CD4-positive, alpha-beta T cell treated with Interleukin-12 subunit alpha and Interleukin-12 subunit beta, for 1 hour (primary cell): ENCODE data around the gene ARL2.
"Not testable (repeated sequence)": the region's sequence is repeated elsewhere in the genome, so short reads cannot be mapped to it uniquely, and the experiment has no call there.

ENCODE experiments used
- DNase-seq: peaks from one replicate; pipeline ENCODE4 v3.0.0-alpha.2; 2020

ARL2 gene

DNA sequence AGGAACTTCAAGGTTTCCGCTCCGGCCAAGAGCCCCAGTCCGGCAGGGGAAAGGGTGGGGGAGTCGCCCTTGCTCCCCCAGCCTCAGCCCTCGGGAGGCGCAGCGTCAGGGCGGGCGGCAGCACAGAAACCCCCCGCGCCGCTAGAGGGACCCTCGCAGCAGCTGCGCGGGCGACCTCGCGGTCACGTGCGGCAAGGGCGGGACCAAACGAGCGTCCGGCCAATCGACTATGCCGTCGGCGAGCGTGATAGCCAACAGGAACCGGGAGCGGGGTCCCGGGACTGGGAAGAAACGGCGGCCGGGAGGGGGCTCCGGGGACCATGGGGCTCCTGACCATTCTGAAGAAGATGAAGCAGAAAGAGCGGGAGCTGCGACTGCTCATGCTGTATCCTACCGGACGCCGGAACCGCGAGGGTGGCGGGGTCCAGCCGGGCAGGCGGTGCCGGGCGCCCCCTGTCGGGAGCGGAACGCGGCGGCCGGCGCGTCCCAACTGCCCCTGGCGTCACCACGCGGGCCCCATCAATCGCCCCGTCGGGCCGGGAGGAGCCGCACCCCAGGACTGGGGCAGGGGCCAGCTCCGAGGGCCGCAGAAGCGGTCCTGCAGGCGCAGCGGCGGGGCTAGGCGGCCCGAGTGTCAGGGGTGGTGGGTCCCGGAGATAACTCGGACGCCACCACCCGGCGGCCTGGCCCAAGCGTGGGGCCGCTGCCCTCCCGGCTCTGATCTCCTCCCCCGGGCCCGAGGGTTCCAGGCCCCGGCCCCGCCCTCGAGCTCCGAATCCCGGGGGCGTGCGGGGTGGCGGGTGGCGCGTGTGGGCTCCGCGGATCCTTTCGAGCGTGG, at the start of gene ARL2:
ARL2 (plus strand) TSS at position 273 of the 838 bp plus-strand sequence; CDS start at position 321, 48 bp downstream.
- DNase-seq: peak; percentile 90

DNA sequence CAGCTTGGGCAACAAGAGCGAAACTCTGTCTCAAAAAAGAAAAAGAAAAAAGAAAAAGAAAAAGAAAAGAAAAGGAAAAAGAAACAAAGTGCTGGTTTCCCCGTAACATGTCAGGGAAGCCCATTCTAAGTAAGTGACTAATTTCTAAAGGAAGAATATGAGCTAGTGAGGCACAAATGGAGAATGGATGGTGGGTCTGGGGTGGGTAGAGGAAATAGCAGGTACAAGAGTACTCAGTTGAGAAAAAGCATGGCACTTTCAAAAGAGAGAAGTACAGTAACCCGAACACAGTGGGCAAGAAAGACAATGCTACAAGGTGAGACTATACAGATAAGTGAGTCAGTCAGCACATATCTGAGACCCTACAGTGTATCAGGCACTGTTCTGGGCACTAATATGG, 46.6 kb upstream of the ARL2 start:
- no peak for DNase-seq

DNA sequence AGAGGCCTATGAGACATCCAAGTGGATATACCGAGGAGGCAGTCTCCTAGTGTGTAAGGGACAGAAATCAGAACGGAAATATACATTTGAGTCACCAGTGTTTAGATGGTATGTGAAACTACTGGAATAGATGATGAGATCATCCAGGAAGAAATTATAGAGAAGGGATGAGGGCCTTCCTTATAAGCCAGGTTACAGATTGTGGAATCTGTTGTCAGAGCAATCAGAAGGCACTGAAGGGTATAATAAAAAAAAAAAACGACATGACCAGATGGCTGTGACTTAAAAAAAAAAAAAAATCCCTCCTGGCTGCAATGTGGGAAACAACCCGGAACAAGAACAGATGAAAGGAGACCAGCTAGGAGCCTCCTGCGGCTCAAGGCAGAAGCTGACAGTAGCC, 44.8 kb upstream of the ARL2 start:
- DNase-seq: no peak

DNA sequence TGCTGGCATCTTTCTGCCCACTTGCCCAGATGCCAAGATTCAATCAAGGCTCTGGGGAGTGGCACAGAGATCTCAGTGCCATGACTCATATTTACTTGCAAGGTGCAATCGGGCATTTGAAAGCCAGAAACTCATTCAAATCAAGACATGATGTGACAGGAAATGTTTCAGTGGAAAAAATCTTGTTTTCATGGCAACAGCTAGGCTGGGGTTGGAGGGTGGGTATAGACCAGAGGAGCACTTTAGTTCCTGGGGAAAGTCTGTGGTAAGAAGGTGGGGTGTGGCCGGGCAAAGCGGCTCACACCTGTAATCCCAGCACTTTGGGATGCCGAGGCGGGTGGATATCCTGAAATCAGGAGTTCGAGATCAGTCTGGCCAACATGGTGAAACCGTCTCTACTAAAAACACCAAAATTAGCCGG, 43.2 kb upstream of the ARL2 start:
- DNase-seq: peak; percentile 8

DNA sequence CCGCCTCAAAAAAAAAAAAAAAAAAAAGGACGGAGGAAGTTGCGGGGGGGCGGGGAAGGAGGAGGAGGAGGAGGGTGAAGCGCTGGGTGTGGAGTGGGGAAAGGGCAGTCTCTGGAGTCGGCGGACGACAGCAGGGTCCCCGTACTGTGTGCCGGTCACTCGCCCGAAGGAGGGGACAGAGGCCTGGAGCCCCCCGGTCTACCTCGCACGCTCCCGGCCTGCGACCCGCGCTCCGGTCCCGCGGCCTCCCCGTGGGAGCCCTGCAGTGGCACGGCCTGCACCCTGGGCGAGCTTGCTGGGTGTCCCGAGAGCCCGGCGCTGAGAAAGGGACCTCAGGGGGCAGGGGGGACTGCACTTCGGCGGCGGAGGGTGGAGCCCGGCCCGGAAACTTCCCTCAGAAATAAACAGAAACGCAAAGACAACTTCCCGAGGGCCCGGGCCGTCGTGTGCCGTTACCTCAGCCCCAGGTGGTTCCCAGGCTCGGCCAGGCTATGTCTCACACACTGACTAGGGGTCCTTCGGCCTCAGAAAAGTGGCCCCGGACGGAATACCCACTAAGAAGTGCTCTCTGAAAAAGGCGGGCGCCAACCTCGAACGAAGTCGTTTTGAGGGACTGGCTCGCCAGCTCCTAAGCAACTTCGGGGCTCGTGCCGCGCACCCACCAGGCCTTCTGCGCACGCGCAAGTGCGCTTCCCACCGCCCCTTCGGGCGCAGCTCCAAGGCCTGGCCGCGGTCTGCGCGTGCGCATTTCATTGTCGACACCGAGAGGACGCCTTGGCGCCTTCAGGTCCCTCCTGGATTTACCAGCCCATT, 42.3 kb upstream of the ARL2 start, which contains the start of gene MAJIN:
MAJIN (minus strand) TSS at position 688 of the 813 bp plus-strand sequence. CDS start 12,703 bp downstream, outside the sequence.
- DNase-seq: peak; percentile 92

DNA sequence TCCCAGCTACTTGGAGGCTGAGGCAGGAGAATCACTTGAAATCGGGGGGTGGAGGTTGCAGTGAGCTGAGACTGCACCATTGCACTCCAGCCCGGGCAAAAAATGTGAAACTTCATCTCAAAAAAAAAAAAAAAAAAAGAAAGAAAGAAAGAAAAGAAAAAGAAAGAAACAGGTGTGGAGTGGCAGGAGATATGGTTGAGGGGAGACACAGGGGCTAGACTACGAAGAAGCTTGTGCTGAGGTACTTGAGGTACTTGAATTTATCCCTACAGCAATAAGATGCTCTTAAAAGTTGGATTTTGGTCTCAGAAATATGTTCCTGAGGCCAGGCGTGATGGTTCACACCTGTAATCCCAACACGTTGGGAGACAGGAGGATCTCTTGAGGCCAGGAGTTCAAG, 39.8 kb upstream of the ARL2 start:
- no peak for DNase-seq

DNA sequence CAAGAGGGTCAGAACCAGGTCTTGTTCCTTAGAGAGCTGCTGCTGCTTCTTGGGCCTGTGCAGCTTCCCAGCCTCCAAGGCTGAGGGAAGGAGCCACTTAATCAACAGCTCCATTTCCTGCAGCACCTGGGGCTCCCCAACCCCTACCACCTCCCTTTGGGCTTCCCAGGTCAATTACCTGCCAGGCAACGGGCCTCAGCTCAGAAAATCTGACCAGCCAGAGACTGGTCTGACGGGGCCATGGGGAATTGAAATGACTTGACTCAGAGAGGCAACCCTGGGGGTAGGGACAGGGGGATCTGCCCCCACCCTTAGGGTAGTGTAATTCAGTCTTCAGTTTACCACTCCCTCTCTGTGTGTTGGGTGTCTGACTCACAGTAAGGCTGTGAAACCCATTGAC, 37.3 kb upstream of the ARL2 start:
- no peak for DNase-seq

DNA sequence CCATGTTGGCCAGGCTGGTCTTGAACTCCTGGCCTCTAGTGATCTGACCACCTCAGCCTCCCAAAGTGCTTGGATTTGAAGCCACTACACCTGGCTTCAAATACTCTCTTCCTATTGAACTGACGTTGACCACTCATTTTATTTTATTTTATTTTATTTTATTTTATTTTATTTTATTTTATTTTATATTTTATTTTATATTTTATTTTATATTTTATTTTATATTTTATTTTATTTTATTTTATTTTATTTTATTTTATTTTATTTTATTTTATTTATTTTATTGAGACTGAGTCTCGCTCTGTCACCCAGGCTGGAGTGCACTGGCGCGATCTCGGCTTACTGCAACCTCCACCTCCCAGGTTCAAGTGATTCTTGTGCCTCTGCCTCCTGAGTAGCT, 30.6 kb upstream of the ARL2 start:
- DNase-seq: not testable (repeated sequence)

DNA sequence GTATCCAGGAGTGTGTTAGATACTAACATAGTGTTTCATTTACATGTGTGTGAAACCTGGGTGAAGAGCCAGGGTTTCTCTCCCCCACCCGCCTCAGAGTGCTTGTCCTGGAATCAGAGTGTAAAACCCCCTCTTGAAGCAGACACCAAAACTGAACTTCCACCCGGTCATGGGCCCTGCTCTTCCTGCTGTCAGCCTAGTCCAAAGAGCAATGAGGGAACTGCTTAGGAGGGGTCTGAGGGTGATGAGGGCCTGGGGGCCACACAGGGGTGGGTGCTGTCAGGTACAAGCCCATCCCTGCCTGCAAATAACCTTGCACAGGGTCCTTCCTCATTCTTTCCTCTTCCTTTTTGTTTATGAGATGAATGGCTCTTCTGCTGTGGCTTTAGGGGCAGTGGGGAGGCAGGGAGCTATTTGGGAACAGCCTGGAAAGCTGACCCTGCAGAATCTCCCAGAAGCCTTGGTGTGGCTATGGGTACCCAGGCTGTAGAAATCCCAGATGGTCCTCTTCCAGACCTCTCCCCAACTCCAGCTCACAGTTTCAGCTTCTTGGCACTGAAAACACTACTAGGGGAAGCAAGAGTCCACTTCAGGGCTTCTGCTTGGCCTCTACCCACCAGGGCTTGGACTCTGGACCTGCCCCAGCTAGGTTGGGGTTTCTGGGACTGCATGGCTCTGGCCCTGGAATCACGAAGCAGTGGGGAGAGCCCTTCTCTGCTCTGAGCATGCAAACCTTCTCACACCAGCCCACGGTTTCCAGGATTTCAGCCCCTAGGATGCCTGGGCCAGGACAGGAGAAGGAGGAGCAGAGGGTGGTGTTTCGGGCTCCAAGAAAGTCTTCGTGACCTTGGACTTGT, 25.7 kb upstream of the ARL2 start:
- DNase-seq: no peak

DNA sequence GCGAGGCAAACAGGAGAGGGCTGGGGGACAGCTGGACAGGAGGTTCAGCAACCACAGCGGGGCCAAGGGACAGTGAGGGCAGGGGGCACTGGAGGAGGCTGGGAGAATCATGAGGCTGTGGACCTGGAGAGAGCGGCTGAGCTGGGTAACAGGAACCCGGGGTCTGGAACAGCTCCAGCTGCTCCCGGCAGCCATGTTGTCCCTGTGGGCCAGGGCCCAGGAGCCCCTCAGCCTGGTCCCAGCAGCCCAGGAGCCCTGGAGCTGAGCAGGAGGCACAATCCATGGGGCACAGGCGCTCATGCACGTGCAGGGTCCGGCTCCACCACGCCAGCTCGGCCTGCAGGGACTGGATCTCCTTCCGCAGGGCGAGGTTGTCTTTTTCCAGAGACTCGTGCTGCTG, 24.5 kb upstream of the ARL2 start:
- DNase-seq: no peak

DNA sequence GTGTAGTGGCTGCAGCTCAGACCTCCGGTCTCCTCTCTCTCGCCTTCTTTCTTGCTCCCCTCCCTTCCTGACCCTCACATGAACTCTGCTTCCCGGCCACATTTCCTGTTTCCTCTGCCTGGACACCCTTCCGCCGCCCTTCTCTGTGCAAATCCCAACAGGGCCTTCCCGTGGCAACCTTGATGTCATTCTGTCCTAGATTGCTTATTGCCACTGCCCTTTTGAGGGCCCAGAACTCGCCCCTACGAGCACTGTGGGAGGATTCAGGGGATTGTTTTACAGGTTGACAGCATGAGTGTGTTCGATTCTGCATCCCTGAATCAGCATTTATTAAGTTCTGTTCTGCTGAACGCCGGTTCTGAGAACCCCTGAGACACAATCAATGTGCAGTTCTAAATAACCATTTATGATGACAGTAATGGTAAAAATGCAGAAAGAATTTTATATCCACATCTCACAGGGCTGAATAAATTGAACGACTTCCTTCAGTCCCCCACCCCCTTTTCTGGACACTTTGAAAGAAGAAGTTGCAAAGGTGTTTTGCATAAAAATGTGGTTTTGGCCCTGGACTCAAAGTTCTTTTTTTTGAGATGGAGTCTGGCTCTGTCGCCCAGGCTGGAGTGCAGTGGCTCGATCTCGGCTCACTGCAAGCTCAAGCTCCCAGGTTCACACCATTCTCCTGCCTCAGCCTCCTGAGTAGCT, 23.6 kb upstream of the ARL2 start:
- DNase-seq: no peak

DNA sequence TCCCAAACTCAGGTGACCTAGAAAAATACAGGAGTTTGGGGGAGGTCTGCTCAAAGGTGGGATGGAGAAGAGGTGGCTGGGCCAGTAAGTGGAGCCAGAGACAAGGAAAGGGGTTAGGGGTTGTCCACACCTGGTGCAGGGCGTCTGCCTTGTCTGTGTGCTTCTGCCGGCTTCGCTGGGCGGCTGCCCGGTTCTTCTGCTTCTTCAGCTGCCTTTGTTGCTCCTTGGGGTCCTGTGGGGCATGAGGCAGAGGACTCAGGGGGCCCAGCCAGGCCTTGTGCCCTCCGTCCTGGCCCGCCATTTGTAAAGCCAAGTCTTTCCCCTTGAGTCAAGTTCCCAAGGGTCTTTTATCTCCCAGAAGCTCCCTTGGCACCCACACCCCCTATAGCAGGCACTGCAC, 19.6 kb upstream of the ARL2 start:
- no peak for DNase-seq

DNA sequence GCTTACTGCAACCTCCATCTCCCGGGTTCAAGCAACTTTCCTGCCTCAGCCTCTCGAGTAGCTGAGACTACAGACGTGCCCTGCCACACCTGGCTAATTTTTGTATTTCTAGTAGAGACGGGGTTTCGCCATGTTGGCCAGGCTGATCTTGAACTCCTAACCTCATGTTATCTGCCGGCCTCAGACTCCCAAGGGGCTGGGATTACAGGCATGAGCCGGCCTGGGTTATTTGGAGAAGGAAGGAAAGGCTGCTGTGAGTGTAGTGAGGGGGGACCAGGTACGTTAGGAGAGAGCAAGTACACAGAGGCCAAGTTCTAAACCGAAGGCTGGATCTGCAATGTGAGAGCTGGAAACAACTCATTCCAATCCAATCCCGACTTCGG, 17.6 kb upstream of the ARL2 start:
- DNase-seq: no peak

DNA sequence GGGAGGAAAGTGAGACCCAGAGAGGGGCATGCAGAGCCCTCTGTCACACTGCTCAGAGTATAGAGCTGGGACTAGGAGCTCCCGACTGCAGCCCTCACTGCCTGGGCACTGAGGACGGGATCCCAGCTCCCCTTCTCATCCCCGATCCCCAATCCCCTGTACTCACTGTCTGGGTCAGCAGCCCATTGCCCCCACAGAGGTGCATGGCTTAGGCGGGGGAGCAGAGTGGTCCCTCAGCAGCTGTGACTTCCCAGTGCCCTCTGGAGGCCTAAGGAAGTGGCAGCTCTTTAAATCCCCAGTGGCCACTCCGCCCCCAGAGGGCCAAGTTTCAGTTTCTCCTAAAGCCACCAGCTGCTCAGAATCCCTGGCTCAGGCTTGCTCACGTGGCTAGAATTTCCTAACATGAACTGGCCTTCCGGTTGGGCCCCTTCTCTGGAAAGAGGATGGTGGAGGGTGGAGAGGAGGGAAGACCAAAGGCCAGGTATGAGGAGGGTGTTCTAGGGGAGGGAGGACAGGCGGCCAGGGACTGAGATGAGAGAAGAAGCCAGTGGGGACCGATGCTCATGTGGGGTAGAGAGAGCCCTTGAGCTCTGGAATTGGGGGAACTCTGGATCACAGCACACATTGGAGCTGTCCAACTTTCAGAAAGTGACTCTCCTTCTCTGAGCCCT, 17.1 kb upstream of the ARL2 start, which contains the start of gene BATF2:
BATF2 (minus strand) TSS at position 262 of the 671 bp plus-strand sequence; CDS start at position 205, 57 bp downstream.
- no peak for DNase-seq

DNA sequence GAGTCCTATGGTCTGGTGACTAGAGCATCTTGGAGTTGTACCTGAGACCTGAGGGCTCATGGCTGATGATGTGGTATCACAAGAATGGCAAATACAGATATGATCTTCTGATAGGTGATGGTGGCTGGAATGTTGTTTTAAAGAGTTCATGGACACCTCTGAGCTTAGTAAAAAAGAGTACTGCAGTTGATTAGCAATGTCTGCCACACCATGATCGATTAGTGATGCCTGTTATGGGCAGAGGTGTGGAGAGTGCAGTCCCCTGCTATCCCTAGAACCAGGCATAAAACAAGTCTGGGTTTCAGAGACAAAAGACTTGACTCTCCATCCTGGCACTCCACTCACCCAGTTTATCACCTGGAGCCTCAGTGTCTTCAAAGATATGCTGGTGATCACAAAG, 15.8 kb upstream of the ARL2 start:
- no peak for DNase-seq

DNA sequence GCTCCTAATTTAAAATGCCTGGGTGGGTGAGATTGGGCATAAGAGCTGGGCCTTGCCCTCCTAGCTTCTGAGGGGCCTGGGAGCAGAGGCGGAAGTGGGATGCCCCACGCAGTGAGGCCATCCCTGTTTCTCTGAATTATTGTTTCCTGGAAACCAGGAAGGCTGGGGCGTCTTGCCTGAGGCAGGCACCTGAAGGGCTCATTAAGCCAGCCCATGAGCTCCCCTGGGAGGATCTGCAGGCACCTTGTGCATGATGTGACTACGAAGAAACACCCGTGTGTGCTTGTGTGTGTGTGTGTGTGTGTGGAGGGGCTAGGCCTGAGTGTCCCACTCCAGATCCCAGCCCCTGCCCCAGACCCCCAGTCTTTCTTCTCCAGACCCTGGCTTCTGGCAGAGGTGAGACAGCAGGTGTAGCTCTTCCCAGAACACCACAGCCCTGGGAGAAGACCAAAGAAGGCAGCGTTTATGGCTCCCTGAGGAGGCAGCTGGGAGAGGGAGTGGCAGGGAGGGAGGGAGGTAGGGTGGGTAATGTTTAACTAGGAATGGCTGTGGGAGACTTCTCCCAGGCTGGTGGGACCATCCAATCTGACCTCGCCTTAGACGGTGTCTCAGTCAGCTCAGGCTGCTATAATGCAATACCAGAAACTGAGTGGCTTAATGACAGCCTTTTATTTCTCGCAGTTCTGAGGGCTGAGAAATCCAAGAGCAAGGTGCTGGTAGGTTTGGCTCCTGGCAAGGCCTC, 15.1 kb upstream of the ARL2 start:
- DNase-seq: no peak

DNA sequence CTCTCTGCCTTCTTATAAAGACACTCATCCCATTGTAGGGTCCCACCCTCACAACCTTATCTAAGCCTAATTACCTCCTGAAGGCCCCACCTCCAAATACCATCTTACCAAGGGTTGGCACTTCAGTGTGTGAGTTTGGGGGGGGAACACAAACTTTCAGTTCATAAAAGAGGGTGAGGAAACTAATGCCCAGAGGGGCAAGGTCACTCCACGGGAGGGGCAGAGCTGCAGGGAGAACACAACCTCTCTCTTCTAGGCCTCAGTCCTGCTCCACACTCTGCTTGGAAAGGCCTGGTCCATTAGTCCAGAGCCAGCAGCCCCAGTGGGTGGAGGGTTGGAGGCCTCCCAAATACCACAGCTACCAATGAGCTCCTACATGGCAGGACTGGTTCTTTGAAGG, 14.5 kb upstream of the ARL2 start:
- DNase-seq: no peak

DNA sequence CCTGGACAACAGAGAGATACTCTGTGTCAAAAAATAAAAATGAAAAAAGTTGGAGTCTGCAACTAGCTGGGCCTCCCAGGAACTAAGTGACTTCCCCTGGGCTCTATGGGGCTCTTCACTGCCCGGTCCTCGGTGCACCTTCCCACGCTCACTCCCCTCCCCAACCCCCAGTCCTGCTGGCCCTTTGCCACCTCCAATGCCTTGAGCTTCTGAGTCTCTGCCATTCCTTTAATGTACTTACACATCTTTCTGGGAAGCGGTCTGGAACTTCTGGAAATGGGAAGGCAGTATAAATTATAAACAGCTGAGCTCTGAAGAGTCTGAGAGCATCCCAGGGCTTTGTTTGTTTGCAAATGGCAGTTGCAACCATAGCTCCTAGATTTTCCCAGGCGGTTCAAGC, 11.3 kb upstream of the ARL2 start:
- DNase-seq: no peak

DNA sequence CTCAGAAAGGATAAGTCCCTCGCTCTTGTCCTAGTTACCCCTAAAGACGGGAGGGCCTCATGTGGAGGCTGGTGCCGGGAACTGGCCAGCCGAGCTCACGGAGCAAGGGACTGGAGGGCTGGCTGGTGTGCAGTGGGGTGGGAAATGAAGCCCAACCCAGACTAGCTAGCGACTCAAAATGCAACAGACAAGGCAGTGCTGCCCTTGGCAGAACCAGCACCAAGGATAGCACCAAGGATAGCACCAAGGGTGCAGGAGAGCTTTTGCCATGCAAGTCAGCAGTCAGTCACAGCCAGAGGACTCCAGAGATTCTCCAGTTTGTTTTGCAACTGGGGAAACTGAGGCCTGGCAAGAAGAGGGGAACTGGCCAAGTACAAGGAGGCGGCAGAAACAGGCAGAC, 10.7 kb upstream of the ARL2 start:
- no peak for DNase-seq

DNA sequence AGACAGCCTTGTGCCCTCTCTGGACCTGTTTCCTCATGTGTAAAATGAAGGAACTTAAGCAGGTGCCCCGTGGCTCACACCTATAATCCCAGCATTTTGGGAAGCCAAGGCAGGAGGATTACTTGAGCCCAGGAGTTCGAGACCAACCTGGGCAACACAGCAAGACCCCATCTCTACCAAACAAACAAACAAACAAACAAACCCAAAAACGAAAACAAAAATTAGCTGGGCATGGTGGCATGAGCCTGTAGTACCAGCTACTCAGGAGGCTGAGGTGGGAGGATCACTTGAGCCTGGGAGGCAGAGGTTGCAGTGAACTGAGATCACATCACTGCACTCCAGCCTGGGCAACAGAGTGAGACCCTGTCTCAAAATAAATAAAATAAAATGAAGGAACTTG, 10.0 kb upstream of the ARL2 start:
- DNase-seq: not testable (repeated sequence)

DNA sequence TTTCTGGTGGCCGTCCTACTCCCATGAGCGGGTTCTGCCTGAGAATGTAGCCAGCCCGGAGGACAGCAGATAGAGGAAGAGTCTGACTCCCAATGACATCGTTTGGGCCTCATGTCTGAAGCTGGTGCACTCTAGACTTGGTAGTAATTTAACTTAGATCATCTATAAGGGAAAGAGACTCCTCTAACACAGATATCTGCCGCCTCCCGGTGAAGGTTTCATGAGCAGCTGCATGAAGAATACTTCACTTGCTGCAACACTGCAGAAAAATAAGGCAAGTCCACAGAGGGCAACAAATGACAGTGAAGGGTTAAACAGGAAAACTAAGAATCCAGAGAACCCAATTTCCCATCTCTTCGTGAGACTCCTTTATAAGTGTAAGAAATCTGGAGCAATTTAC, 5.9 kb upstream of the ARL2 start:
- no peak for DNase-seq
